Endometrial microvascular endothelial cells (primary cell): ENCODE measurements around the gene RIPK1. TPM values are rescaled to one million over a fixed set of nuclear protein-coding genes. Genes with fewer than 3 reads are reported as not detected.
"Not testable (repeated sequence)": the region's sequence is repeated elsewhere in the genome, so short reads cannot be mapped to it uniquely, and the experiment has no call there.

Experiments used
- in situ Hi-C: cut with HindIII; loops from 2 replicates; pipeline ENCODE4 v1.10.0; 2017; ENCODE audit warnings: low sequenced_read_pairs, low pct_unique_long_range_greater_than_20kb; ENCODE audit errors: inconsistent ontology term
- total RNA-seq: library from RNA; depleted of rRNA; stranded (reverse); fragments of >200 nt; gene quantifications from one replicate; pipeline ENCODE4 v1.2.3, GENCODE V29; 2015; ENCODE audit errors: inconsistent ontology term

RIPK1 gene
- total RNA-seq, 1 donor from 2014 or later, result 20.0 TPM

GRCh38 chr6:3041147-3041546, 27.1 kb upstream of the RIPK1 start:
- in situ Hi-C loops, result no loop called here

GRCh38 chr6:3041606-3042005, 26.7 kb upstream of the RIPK1 start:
- in situ Hi-C loops, result no loop called here

GRCh38 chr6:3045369-3045768, 22.9 kb upstream of the RIPK1 start:
- in situ Hi-C loops, result no loop called here

DNA sequence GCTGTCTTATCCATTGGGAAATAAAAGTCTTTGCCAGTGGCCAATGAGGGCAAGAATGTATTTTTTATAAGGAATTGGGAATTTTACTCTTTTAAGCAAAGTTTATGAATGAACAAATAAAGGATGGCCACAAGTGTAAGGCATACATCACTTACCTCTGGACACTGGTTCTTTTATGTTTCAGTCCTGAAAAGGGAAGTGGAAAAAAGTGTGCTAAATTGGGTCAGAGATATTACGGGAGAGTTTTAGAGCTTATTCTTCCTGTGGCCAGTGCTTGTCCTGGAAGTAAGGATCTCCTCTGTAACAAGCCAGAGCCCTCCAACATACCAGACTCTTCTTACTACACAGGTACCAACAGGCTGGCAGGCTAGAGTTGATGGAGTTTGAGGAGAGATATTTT, 22.5 kb upstream of the RIPK1 start:
- in situ Hi-C loops, result no loop called here

GRCh38 chr6:3046295-3046694, 22.0 kb upstream of the RIPK1 start:
- in situ Hi-C loops, result no loop called here

- in situ Hi-C loops, result not testable (repeated sequence)
These were observed 20.3 kb upstream of the RIPK1 start for GRCh38 chr6:3048009-3048408.

DNA sequence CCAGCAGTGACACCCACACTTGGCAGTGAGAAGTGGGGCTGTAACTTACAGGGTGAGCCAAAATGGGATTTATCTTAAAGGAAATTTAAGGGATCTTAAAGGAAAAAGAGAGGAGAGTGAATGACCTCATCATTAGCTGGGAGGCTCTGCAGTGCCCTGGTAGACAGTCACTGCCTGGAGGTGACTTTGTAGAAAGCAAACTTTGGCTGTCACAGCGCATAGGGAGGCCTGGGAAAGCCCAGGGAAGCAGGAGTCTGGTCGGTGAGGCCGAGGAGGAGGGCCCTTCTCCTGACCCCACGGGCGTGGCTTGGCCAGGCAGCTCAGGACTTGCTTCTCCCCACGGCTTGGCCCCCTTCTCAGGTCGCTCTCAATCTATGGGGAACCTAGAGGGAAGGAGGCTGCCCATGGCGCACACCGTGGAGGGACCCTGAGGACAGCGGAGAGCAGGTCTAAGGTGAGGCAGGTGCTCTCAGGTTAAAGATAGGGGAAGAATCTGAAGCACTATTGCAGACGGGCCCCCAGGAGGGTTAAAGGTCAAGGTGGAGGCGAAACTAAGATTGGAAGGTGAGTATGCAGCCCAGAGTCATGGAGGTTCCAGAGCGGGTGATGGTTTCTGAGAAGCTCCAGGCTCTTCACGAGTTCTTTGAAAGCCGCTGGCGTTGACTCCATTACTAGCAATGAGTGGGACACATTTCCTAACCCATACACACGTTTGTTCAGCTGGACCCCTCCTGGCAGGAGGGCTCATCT, 15.6 kb upstream of the RIPK1 start:
- in situ Hi-C loops, result no loop called here

DNA sequence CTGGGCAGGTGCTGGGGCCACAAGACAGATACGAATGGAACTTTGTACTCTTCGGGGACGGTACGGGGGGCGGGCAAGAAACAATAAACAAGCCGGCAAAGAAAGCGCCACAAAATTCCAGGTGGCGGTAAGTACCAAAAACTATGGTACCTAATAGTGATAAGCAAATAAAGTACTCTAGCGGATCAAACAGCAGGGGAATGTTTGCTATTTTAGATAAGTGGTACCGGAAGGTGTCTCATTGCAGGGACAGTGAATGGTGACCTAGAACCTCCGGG, 15.1 kb upstream of the RIPK1 start:
- in situ Hi-C loops, result no loop called here

- in situ Hi-C loops, result not testable (repeated sequence)
These were observed 13.8 kb upstream of the RIPK1 start for GRCh38 chr6:3054229-3055157.

- in situ Hi-C loops, result not testable (repeated sequence)
These were observed 13.2 kb upstream of the RIPK1 start for GRCh38 chr6:3055158-3055499.

GRCh38 chr6:3057063-3057770, 11.1 kb upstream of the RIPK1 start:
- in situ Hi-C loops, result no loop called here

DNA sequence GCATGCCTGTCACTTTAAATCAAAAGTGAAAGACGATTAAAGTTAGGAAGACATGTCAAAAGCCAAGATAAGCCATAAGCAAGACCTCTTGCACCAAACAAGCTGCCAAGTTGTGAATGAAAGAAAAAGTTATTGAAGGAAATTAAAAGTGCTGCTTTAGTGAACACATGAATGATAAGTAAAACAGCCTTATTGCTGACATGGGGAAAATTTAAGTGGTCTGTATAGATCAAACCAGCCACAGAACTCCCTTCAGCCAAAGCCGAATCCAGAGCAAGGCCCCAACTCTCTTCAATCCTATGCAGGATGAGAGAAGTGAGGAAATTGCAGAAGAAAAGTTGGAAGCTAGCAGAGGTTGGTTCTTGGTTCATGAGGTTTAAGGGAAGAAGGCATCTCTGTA, 9.3 kb upstream of the RIPK1 start:
- in situ Hi-C loops, result no loop called here

DNA sequence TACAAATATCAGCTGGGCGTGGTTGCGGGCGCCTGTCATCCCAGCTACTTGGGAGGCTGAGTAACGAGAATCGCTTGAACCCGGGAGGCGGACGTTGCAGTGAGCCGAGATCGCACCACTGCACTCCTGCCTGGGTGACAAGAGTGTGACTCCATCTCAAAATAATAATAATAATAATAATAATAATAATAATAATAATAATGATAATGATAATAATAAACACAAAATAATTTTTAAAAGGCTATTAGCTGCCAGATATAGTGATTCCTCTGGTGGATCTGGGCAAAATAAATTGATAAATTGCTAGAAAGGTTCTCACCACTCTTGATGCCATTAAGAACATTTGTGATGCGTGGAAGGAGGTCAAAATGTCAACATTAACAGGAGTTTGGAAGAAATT, 8.2 kb upstream of the RIPK1 start:
- in situ Hi-C loops, result not testable (repeated sequence)

DNA sequence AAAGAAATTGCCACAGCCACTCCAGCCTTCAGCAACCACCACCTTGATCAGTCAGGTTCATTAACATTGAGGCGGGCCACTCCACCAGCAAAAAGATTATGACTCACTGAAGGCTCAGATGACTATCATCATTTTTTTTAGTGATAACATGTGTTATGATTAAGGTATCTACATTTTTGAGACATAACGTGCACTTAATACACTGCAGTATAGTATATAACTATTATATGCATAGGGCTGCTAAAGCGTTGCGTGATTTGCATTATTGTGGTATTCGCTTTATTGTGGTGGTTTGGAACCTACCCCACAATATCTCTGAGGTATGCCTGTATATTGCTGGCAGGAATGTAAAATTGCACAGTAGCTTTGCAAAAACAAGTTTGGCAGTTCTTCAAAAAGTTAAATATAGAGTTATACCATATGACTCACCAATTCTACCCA, 6.8 kb upstream of the RIPK1 start:
- in situ Hi-C loops, result no loop called here

GRCh38 chr6:3063340-3063732, 5.0 kb upstream of the RIPK1 start:
- in situ Hi-C loops, result not testable (repeated sequence)

DNA sequence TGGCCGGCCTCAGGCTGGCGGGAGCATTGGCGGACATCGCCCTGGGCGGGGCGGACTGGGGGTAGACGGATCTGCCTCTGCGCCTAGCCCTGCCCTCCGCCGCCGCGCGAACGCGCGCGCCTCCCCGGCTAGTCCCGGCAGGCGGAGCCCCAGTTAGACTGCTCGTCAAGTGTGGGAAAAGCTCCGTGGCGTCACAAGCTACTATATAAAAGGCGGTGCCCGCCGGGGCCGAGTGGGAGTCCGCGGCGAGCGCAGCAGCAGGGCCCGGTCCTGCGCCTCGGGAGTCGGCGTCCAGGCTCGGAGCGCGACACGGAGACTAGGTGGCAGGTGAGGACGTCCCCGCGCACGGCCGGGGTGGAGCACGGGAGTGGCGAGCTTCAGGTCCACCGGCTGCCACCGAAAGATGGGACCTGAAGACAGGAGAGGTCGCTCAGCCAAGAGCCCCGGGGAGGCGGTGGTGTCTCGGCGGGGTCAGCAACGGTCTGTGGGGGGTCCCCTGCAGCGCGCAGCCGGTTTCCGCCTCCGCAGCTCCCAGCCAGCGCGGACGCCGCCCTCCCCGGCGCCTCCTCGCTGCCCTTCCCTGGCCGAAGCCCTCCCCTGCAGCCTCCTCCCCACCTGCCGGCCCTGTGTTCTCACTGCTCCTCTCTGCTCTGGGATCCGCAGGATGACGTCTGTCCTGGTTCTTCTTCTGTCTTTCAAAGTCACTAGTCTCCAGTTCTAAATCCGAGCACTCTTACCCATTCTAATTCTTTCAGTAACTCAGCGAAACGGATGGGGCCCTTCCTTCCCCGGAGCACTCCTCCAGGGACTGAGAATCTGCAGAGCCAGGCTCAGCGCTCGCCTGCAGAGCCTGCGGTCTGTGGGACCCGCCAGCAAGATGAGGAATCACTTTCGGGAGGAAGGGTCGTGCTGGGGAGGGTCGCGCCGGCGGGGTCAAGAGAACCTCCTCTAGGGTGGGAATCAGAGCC, 4.3 kb upstream of the RIPK1 start:
- in situ Hi-C loops, result no loop called here

GRCh38 chr6:3071568-3071967, 3.3 kb downstream of the RIPK1 start:
- in situ Hi-C loops, result no loop called here

- in situ Hi-C loops, result no loop called here
These were observed 4.5 kb downstream of the RIPK1 start for GRCh38 chr6:3072798-3073197.

- in situ Hi-C loops, result no loop called here
These were observed 5.1 kb downstream of the RIPK1 start for GRCh38 chr6:3073382-3073781.
